HG02981 (cell line): ENCODE data around the gene IFRD2.
A peak's percentile ranks its signal among the peaks of the same experiment; 100 is the strongest.
"Not testable (repeated sequence)": the region's sequence is repeated elsewhere in the genome, so short reads cannot be mapped to it uniquely, and the experiment has no call there.

Experiments used
- ATAC-seq: cut with Tn5 transposase; IDR thresholded peaks from one replicate; pipeline ENCODE4 v1.9.1; 2021; ENCODE audit warnings: mild to moderate bottlenecking, moderate library complexity; ENCODE audit not compliant: unreplicated experiment

The IFRD2 gene

DNA sequence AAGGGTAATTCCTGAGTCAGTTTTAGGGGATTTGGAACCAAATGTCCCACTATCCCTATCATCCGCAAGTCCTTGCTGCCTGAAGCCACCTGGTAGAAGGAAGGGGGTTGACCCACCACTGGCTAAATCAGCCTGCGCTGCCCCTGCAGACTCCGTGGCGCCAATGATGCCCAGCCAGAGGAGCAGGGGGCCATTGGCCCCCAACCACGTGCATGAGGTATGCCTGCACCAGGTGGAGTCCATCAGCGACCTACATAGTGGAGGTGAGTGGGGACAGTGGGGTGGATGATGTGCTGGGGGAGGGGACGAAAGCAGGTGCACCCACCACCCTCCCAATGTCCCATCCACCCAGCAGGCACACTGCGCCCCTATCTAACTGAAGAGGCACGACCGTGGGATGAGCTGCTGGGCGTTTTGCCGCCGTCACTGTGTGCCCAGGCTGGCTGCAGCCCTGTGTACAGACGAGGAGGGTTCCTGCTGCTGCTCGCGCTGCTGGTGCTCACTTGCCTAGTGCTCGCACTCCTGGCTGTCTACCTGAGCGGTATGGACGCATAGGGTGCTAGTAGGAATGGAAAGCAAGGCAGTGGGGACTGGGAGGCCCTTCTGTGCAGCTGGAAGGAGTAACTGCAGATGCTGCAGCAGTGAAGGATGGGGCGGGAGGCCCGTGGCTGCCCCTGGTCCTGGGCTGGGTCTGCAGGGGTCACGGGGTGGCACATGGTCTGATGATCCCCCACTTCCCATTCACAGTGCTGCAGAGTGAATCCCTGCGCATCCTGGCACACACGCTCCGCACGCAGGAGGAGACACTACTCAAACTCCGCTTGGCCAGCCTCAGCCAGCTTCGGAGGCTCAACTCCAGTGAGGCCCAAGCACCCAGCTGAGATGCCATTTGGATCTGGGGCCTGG lies 5.7 kb downstream of the IFRD2 start:
- no peak for ATAC-seq

DNA sequence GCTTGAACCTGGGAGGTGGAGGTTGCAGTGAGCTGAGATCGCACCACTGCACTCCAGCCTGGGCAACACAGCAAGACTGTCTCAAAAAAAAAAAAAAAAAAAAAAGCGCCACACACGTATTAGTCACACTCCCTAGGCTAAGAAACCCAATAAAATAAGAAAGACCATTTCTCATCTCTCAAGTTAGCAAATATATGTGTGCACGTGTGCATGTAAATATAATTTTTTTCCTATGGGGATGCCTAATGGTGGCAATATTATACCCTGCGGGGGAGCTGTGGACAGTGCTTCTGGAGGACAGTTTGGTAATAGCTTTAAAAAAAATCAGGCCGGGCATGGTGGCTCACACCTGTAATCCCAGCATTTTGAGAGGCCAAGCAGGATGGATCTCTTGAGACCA lies 8.1 kb downstream of the IFRD2 start:
- ATAC-seq: not testable (repeated sequence)

GRCh38 chr3:50279255-50280016 lies 12.8 kb downstream of the IFRD2 start:
- ATAC-seq: no peak

DNA sequence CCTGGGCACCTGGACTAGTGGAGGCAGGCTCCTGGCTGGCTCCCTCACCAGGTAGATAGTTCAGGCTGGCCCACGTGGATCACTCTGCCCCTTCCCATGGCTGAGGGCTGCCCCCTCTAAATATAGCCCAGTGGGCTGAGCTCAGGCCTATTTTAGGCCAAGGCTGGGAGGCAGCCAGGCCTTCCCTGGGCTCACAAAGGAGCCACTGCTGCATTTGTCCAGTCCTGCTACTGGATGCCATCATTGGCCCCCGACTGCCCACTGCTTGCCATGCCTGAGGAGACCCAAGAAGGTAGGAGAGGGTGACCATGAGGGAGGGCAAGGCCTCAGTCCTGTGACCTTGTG lies 13.4 kb downstream of the IFRD2 start, which contains the start of gene LSMEM2:
Gene LSMEM2 (plus strand): TSS at position 208 of the 345 bp plus-strand sequence. CDS start 27 bp downstream, at position 235.
- ATAC-seq: no peak

GRCh38 chr3:50278123-50278879 lies 13.9 kb downstream of the IFRD2 start:
- ATAC-seq: no peak

GRCh38 chr3:50276762-50277101 lies 15.5 kb downstream of the IFRD2 start:
- ATAC-seq: no peak

DNA sequence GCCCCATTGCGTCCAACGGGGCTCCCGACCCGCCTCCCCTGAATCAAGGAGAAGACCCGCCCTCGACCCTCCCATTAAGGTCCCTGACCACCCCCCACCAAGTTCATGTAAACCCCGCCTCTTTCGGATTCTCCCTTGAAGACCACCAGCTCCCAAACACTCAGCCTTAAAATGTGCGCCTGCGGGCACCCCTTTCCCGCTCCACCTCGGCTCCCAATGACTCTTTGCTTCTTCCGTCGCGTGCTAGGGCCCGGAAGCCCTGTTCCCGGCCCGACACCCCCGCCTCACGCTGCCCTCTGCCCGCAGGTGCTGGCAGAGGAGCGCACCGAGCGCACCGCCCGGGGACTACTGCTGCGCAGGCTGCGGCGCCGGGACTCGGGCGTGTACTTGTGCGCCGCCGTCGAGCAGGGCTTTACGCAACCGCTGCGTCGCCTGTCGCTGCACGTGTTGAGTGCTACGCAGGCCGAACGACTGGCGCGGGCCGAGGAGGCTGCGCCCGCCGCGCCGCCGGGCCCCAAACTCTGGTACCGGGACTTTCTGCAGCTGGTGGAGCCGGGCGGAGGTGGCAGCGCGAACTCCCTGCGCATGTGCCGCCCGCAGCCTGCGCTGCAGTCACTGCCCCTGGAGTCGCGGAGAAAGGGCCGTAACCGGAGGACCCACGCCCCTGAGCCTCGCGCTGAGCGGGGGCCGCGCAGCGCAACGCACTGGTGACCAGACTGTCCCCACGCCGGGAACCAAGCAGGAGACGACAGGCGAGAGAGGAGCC lies 16.1 kb downstream of the IFRD2 start:
- ATAC-seq: no peak

GRCh38 chr3:50275141-50275995 lies 16.9 kb downstream of the IFRD2 start:
- no peak for ATAC-seq

DNA sequence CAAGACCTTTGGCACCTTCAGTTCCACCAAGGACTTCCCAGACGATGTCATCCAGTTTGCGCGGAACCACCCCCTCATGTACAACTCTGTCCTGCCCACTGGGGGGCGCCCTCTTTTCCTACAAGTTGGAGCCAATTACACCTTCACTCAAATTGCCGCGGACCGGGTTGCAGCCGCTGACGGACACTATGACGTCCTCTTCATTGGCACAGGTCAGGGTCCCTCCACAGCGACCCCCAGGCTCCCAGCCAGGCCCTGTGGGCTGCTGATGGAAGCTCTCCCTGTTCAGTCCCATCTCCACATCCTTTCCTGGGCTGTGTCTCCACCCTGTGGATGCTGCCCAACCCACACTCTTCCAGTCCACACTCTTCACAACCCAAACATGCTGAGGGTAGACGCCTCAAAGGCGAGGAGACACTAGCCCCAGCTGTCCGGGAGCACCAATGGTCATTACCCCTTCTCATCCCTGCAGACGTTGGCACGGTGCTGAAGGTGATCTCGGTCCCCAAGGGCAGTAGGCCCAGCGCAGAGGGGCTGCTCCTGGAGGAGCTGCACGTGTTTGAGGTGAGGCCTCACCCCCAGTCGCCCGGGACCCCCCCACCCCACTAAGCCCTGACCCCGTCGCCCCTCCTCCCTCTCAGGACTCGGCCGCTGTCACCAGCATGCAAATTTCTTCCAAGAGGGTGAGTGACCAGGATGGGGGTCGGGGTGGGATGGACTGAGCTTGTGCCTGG lies 17.7 kb downstream of the IFRD2 start:
- no peak for ATAC-seq

- ATAC-seq: no peak
Measured at GRCh38 chr3:50273689-50274065, 18.6 kb downstream of the IFRD2 start.

DNA sequence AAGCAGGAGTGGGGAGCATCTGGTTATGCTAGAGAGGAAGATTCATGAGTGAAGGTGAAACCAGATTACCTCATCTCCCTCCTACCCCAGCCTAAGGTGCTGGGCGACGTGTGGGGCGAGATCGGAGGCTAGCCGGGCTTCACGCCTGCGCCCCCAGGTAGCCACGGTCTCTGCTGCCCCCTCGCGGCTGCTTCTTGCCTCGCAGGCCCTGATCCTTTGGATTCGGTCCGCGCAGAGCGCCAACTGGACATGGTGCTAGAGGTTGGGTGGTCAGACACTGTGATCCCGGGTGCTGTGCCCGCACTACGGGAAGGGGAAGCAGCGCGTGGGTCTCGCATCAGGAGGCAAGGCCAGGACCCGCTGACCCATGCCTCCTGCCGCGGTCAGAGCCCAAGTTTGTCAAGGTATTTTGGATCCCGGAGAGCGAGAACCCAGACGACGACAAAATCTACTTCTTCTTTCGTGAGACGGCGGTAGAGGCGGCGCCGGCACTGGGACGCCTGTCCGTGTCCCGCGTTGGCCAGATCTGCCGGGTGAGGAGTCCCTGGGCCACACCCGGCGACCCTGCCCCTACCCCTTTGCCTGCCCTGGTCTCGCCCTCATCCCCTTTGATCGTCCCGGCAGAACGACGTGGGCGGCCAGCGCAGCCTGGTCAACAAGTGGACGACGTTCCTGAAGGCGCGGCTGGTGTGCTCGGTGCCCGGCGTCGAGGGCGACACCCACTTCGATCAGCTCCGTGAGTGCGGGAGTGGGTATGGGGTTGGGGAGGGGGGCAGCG lies 19.1 kb downstream of the IFRD2 start:
- peak; percentile 72 for ATAC-seq

- not testable (repeated sequence) for ATAC-seq
Measured at GRCh38 chr3:50272538-50272910, 19.7 kb downstream of the IFRD2 start.

DNA sequence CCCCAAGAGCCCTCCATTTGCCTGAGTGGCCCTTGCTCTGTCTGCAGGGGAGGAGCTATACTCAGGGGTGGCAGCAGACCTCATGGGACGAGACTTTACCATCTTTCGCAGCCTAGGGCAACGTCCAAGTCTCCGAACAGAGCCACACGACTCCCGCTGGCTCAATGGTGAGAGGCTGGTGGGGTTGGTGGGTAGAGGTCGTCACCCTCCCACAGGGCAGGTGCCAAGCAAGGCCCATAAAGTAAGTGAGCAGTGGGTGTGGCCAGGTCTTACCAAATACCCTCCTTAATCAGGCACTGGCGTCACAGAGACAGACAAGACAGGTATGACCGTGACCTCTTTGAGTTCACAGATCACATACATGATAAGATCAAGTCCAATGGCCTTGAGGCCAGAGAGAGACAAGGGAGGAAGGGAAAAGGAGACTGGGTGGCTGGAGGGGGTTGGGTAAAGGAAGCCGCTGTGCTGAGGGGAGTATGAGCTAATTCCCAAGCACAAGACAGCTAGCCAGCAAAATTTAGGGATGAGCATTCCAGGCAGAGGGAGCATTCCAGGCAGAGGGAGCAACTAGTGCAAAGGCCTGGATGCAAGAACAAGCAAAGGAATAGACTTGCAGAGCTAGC lies 20.8 kb downstream of the IFRD2 start:
- ATAC-seq: no peak

DNA sequence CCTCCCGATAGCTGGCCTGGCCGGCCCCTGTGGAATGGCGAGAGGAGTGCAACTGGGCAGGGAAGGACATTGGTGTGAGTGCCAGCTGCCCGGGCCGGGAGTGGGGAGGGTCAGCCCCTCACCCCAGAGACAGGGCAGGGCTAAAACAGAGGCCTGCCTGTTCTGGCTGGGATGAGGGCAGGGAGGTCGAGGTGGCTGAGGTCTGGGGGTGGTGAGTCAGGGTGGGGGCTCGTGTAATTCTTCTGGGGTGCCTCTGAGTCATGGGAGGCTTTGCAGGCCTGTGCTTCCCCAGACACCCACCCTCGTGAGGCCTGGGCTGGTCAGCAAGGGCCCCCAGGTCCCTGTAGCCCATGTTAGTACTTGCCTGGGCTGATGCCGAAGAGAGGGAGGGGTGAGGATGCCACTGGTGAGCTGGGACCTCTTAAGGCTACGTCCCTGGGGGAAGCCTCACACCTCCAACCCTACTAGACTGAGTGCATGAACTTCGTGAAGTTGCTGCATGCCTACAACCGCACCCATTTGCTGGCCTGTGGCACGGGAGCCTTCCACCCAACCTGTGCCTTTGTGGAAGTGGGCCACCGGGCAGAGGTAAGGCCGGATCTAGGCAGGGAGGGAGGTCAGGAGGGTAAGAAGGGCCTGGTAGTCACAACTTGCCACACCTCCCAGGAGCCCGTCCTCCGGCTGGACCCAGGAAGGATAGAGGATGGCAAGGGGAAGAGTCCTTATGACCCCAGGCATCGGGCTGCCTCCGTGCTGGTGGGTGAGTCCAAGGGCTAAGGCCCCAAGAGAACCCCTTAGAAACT lies 21.6 kb downstream of the IFRD2 start:
- no peak for ATAC-seq

DNA sequence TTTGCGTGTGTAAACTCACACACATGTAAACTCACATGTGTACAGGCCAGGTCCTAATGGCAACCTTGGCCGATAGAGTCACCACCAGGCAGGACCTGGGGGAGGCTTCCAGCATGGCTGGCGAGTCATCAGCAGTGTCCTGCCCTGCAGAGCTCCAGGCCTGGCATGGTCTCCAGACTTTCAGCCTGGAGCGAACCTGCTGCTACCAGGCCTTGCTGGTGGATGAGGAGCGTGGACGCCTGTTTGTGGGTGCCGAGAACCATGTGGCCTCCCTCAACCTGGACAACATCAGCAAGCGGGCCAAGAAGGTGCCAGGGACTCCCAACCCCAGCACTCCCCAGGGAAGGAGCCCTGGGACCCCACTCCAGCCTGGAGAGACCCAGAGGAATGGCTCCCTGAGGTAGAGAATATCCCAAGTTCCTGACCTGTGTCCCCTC lies 22.2 kb downstream of the IFRD2 start:
- ATAC-seq: no peak

GRCh38 chr3:50269460-50269859 lies 22.8 kb downstream of the IFRD2 start:
- no peak for ATAC-seq
